Thoracic aorta (tissue), 2 donors: Measurements from ENCODE around the gene LACTB. TPM values are rescaled to one million over a fixed set of nuclear protein-coding genes. Genes with fewer than 3 reads are reported as not detected.
A peak's percentile ranks its signal among the peaks of the same experiment; 100 is the strongest.
"Not testable (repeated sequence)": the region's sequence is repeated elsewhere in the genome, so short reads cannot be mapped to it uniquely, and the experiment has no call there.

Source experiments
- ATAC-seq: fragments of 150-250 bp; one replicate; pipeline ENCODE4 v1.8.0; 2017; ENCODE audit warnings: low read depth; ENCODE audit not compliant: insufficient number of reproducible peaks, low FRiP score
- DNase-seq: peaks from one replicate; pipeline ENCODE4 v3.0.0-alpha.2; 2020; ENCODE audit warnings: low spot score
- H3K27ac ChIP-seq, 2 donors: fragments of 200-600 bp; sonication (generic); 1 replicate in 1 of 2; 2 replicates in 1 of 2; pipeline ENCODE4 v1.5.1; 2016; ENCODE audit warnings: mild to moderate bottlenecking in 2 of 2, moderate library complexity in 2 of 2
- H3K27me3 ChIP-seq: fragments of 200-600 bp; sonication (generic); replicated peaks from 2 replicates; pipeline ENCODE4 v1.6.0; 2016; ENCODE audit warnings: mild to moderate bottlenecking; ENCODE audit not compliant: insufficient read depth
- H3K36me3 ChIP-seq: fragments of 200-600 bp; sonication (generic); one replicate; pipeline ENCODE4 v1.5.1; 2016
- H3K4me1 ChIP-seq, 2 donors: fragments of 200-600 bp; sonication (generic); 1 replicate in 1 of 2; 2 replicates in 1 of 2; pipeline versions ENCODE4 v1.5.1 to v1.6.0; 2016; ENCODE audit warnings: low read depth in 2 of 2, mild to moderate bottlenecking in 1 of 2; ENCODE audit not compliant: control insufficient read depth in 1 of 2
- H3K4me3 ChIP-seq: fragments of 200-600 bp; sonication (generic); 2 replicates; pipeline ENCODE4 v1.5.1; 2016; ENCODE audit warnings: mild to moderate bottlenecking
- H3K9me3 ChIP-seq: fragments of 200-600 bp; sonication (generic); 2 replicates; pipeline ENCODE4 v1.5.1; 2016
- CTCF ChIP-seq: fragments of 200-600 bp; sonication (generic); IDR thresholded peaks from one replicate; pipeline ENCODE4 v1.5.1; 2019; ENCODE audit warnings: antibody characterized with exemption
- total RNA-seq, 2 donors: library from RNA; depleted of rRNA; stranded (reverse); fragments of >200 nt; gene quantifications; one replicate each; pipeline versions ENCODE4 v1.1.0 to v1.2.3, GENCODE V29; 2016

LACTB gene
- total RNA-seq, 2 donors from 2014 or later: 11.6 to 22.4 TPM

GRCh38 chr15:63096178-63096577 is 25.5 kb upstream of the LACTB start:
- DNase-seq (no peak), ATAC-seq (no peak)
- Histone ChIP-seq H3K9me3 (no peaks in the 10 kb centered on the region), H3K36me3 (no peaks in the 10 kb centered on the region), H3K4me1 (peaks cover 2 to 13% of the 10 kb centered on the region in 2 donors), H3K27me3 (no peaks in the 10 kb centered on the region), H3K4me3 (no peak overlapping the region), H3K27ac (no peak overlapping the region)
- TF ChIP-seq CTCF: no peak

- not testable (repeated sequence) for H3K4me1 ChIP-seq, H3K27ac ChIP-seq, H3K4me3 ChIP-seq, ATAC-seq, H3K36me3 ChIP-seq, H3K27me3 ChIP-seq, H3K9me3 ChIP-seq, DNase-seq
These were observed 22.8 kb upstream of the LACTB start for GRCh38 chr15:63098901-63099300.

- ATAC-seq: not testable (repeated sequence)
These were observed 22.1 kb upstream of the LACTB start for GRCh38 chr15:63099581-63099980.

GRCh38 chr15:63103416-63103815 is 18.2 kb upstream of the LACTB start:
- no peak for TF ChIP-seq CTCF
- H3K36me3 ChIP-seq: no peaks in the 10 kb centered on the region
- H3K27me3 ChIP-seq: no peaks in the 10 kb centered on the region
- DNase-seq: no peak
- no peaks in the 10 kb centered on the region for H3K9me3 ChIP-seq
- H3K4me3 ChIP-seq: no peak overlapping the region
- H3K27ac ChIP-seq: no peak overlapping the region
- H3K4me1 ChIP-seq: peaks cover 6 to 13% of the 10 kb centered on the region in 2 donors
- ATAC-seq: no peak

More at GRCh38 chr15:63099581-63099980, 22.1 kb upstream of the LACTB start:
- not testable (repeated sequence) for H3K4me3 ChIP-seq, H3K4me1 ChIP-seq, H3K9me3 ChIP-seq, H3K27ac ChIP-seq, H3K27me3 ChIP-seq, H3K36me3 ChIP-seq, DNase-seq

GRCh38 chr15:63104727-63105126 is 16.9 kb upstream of the LACTB start:
- TF ChIP-seq CTCF: no peak
- H3K4me3 ChIP-seq: no peak overlapping the region
- H3K36me3 ChIP-seq: no peaks in the 10 kb centered on the region
- DNase-seq (no peak), ATAC-seq (no peak)
- H3K27me3 ChIP-seq: no peaks in the 10 kb centered on the region
- H3K4me1 ChIP-seq: peaks cover 6 to 15% of the 10 kb centered on the region in 2 donors
- H3K27ac ChIP-seq: no peak overlapping the region
- no peaks in the 10 kb centered on the region for H3K9me3 ChIP-seq

GRCh38 chr15:63105354-63105753 is 16.3 kb upstream of the LACTB start:
- not testable (repeated sequence) for H3K36me3 ChIP-seq, H3K27ac ChIP-seq, H3K27me3 ChIP-seq, H3K4me3 ChIP-seq, ATAC-seq, H3K9me3 ChIP-seq, DNase-seq
- peaks cover 6 to 15% of the 10 kb centered on the region in 2 donors for H3K4me1 ChIP-seq

- ATAC-seq (peak; percentile 46), DNase-seq (no peak)
- no peaks in the 10 kb centered on the region for H3K9me3 ChIP-seq
- H3K4me1 ChIP-seq: peaks cover 10 to 24% of the 10 kb centered on the region in 2 donors
- H3K36me3 ChIP-seq: no peaks in the 10 kb centered on the region
- TF ChIP-seq CTCF: no peak
- H3K4me3 ChIP-seq: no peak overlapping the region
- peak overlapping the region in 1 of 2 donors; percentile 53 for H3K27ac ChIP-seq
- H3K27me3 ChIP-seq: no peaks in the 10 kb centered on the region
These were observed 13.6 kb upstream of the LACTB start for GRCh38 chr15:63107895-63108546.
